Right hindlimb (tissue), 1 donor: ENCODE results near the gene TRIM29.

Source experiments
- DNase-seq: peaks from one replicate; pipeline ENCODE4 v3.0.0-alpha.2; 2018

TRIM29 gene

DNA sequence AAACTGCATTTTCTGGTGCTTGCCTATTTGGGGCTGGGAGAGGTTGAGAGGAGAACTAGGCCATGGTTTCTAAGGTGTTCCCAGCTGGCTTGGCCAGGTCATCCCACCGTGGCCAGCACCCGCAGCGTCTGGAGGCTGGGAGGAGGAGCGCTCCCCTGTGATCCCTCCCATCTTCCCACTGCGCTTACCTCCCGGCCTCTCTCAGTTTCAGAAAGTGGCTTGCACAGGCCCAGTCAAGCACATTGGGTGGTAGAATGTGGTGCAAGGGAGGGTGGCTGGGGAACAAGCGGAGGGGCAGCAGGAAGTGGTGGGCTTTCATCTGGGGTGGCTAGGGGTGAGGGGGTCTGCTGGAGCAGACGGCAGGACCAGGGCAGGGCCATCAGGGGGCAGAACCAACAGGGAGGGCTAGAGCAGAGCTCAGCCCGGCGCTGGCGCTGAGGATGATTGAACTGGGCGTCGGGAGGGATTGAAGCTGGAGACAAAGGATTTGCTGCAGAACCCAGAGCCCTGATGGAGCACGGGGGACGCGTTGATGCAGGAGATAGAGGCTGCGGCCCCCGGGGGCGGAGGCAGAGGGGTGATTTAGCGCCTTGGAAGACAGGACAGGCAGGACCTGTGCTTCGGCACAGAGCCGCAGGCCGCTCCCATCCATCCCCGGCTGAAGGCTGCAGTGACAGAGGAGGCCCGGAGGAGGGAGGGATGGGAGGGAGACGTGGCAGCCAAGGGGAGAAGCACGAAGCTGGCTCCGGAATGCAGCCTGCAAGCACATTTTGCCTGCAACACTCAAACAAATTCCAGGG lies 76.0 kb downstream of the TRIM29 start:
- peak; percentile 83 for DNase-seq
